Stimulated activated CD4-positive, alpha-beta T cell treated with anti-CD3 and anti-CD28 coated beads, TNF-alpha, amount 100 ng/mL, for 24 hours (primary cell): Measurements from ENCODE around the gene EPHA6.

Experiments
- DNase-seq, 3 experiments: peaks; one replicate each; pipeline ENCODE4 v3.0.0-alpha.2; 2020; ENCODE audit warnings: low read depth in 3 of 3

EPHA6 gene

GRCh38 chr3:96813820-96814650 lies at the start of gene EPHA6:
TSS of gene EPHA6 (plus strand) at chr3:96814594.
- peak in 1 of 3 experiments; percentile 4 for DNase-seq

GRCh38 chr3:96776818-96777217 lies 37.6 kb upstream of the EPHA6 start:
- no peak for DNase-seq

- no peak for DNase-seq
Observed at GRCh38 chr3:96779810-96780209, 34.6 kb upstream of the EPHA6 start.

- no peak for DNase-seq
Observed at GRCh38 chr3:96796101-96796500, 18.3 kb upstream of the EPHA6 start.

GRCh38 chr3:96803870-96804269 lies 10.5 kb upstream of the EPHA6 start:
- no peak for DNase-seq

- no peak for DNase-seq
Observed at GRCh38 chr3:96806341-96806740, 8.1 kb upstream of the EPHA6 start.

GRCh38 chr3:96813134-96813819 lies 1.1 kb upstream of the EPHA6 start:
- DNase-seq = peak; percentile 24 to 65 (median 31)

GRCh38 chr3:96814651-96815567 lies 515 bp downstream of the EPHA6 start:
- no peak for DNase-seq

GRCh38 chr3:96831175-96831574 lies 16.8 kb downstream of the EPHA6 start:
- DNase-seq = no peak

GRCh38 chr3:96833301-96833700 lies 18.9 kb downstream of the EPHA6 start:
- DNase-seq = no peak

GRCh38 chr3:96836153-96836915 lies 21.9 kb downstream of the EPHA6 start:
- DNase-seq = no peak

- DNase-seq = no peak
Observed at GRCh38 chr3:96843505-96844203, 29.3 kb downstream of the EPHA6 start.

GRCh38 chr3:96844204-96844514 lies 29.8 kb downstream of the EPHA6 start:
- no peak for DNase-seq

- DNase-seq = no peak
Observed at GRCh38 chr3:96852849-96853248, 38.5 kb downstream of the EPHA6 start.

- DNase-seq = no peak
Observed at GRCh38 chr3:96860882-96861281, 46.5 kb downstream of the EPHA6 start.

- DNase-seq = no peak
Observed at GRCh38 chr3:96863129-96863740, 48.8 kb downstream of the EPHA6 start.

- no peak for DNase-seq
Observed at GRCh38 chr3:96865605-96866004, 51.2 kb downstream of the EPHA6 start.

GRCh38 chr3:96869316-96869715 lies 54.9 kb downstream of the EPHA6 start:
- no peak for DNase-seq

- DNase-seq = no peak
Observed at GRCh38 chr3:96877510-96877909, 63.1 kb downstream of the EPHA6 start.

GRCh38 chr3:96900031-96900430 lies 85.6 kb downstream of the EPHA6 start:
- no peak for DNase-seq
